Activated CD4-positive, alpha-beta T cell treated with anti-CD3 and anti-CD28 coated beads, Interleukin-2, amount 10 ng/mL, durations not matched to agents 24 days and 14 days (primary cell): Measurements from ENCODE around the gene TSPAN11. TPM values are rescaled to one million over a fixed set of nuclear protein-coding genes. Genes with fewer than 3 reads are reported as not detected.
"Not testable (repeated sequence)": the region's sequence is repeated elsewhere in the genome, so short reads cannot be mapped to it uniquely, and the experiment has no call there.

Source experiments
- DNase-seq: peaks from one replicate; pipeline ENCODE4 v3.0.0; 2022
- H3K27ac Mint-ChIP-seq: one replicate; pipeline ENCODE4 v1.8.0; 2022; ENCODE audit warnings: mild to moderate bottlenecking, mixed read lengths
- H3K27me3 Mint-ChIP-seq: one replicate; pipeline ENCODE4 v1.8.0; 2022; ENCODE audit warnings: mixed read lengths
- H3K36me3 Mint-ChIP-seq: one replicate; pipeline ENCODE4 v1.8.0; 2022; ENCODE audit warnings: low read depth, mild to moderate bottlenecking, mixed read lengths
- H3K4me1 Mint-ChIP-seq: one replicate; pipeline ENCODE4 v1.8.0; 2021; ENCODE audit warnings: mixed read lengths
- H3K4me3 Mint-ChIP-seq: one replicate; pipeline ENCODE4 v1.8.0; 2022; ENCODE audit warnings: mild to moderate bottlenecking, moderate library complexity, mixed read lengths
- H3K9me3 Mint-ChIP-seq: one replicate; pipeline ENCODE4 v1.8.0; 2021; ENCODE audit warnings: mixed read lengths
- intact Hi-C: fragments of 100-400 bp; cut with micrococcal nuclease; formaldehyde crosslinking; loops from one replicate; pipeline ENCODE4 v1.15.1; 2023
- total RNA-seq: library from RNA; stranded (reverse); gene quantifications from 2 replicates; pipeline ENCODE4 v1.2.3, GENCODE V29; 2022

The TSPAN11 gene
- total RNA-seq, 1 donor from 2014 or later = not detected

DNA sequence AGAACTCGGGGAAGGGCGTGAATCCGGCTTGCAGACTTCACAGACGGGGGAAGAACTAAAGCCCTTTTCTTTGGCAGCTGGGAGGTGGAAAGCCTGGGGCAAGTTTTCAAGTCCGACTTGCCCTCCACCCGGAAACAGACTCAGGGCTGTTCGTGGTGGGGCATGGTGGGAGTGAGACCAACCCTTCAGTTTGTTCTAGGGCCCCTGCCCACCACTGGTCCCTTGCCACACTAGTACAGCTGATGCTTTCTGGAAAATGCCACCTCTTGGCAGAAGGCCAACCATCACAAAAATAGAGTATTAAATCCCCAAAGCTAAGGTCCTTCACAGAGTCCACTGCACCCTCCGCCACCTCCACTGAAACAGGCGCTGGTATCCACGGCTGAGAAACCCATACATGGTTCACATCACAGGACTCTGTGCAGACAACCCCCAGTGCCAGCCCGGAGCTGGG lies 96.8 kb downstream of the TSPAN11 start:
- H3K4me1 Mint-ChIP-seq = no peaks in the 10 kb centered on the region
- no peak overlapping the region for H3K27ac Mint-ChIP-seq
- peaks cover 16% of the 10 kb centered on the region for H3K27me3 Mint-ChIP-seq
- no peak overlapping the region for H3K4me3 Mint-ChIP-seq
- no peaks in the 10 kb centered on the region for H3K36me3 Mint-ChIP-seq
- no peaks in the 10 kb centered on the region for H3K9me3 Mint-ChIP-seq
- DNase-seq = no peak
- intact Hi-C loops = no loop called here

GRCh38 chr12:31026202-31026601 lies 99.7 kb downstream of the TSPAN11 start:
- H3K9me3 Mint-ChIP-seq = no peaks in the 10 kb centered on the region

GRCh38 chr12:31027006-31027405 lies 100.5 kb downstream of the TSPAN11 start:
- H3K9me3 Mint-ChIP-seq, H3K36me3 Mint-ChIP-seq, H3K4me3 Mint-ChIP-seq, DNase-seq, H3K27ac Mint-ChIP-seq, intact Hi-C loops, H3K4me1 Mint-ChIP-seq: not testable (repeated sequence)
- peaks cover 16% of the 10 kb centered on the region for H3K27me3 Mint-ChIP-seq

More at GRCh38 chr12:31026202-31026601, 99.7 kb downstream of the TSPAN11 start:
- intact Hi-C loops = no loop called here
- no peak for DNase-seq
- Mint-ChIP-seq H3K27me3 (peaks cover 14% of the 10 kb centered on the region), H3K36me3 (no peaks in the 10 kb centered on the region), H3K4me3 (no peak overlapping the region), H3K27ac (no peak overlapping the region), H3K4me1 (no peaks in the 10 kb centered on the region)

- Mint-ChIP-seq H3K27me3 (peaks cover 11% of the 10 kb centered on the region), H3K36me3 (no peaks in the 10 kb centered on the region), H3K4me1 (no peaks in the 10 kb centered on the region), H3K27ac (no peak overlapping the region), H3K4me3 (no peak overlapping the region), H3K9me3 (no peaks in the 10 kb centered on the region)
- no peak for DNase-seq
- intact Hi-C loops = no loop called here
These were observed 102.9 kb downstream of the TSPAN11 start for GRCh38 chr12:31029468-31029867.

GRCh38 chr12:31029916-31030562 lies 103.5 kb downstream of the TSPAN11 start:
- Mint-ChIP-seq H3K4me1 (no peaks in the 10 kb centered on the region), H3K9me3 (no peaks in the 10 kb centered on the region), H3K36me3 (no peaks in the 10 kb centered on the region), H3K4me3 (no peak overlapping the region), H3K27ac (no peak overlapping the region), H3K27me3 (peaks cover 11% of the 10 kb centered on the region)
- intact Hi-C loops = no loop called here
- DNase-seq = no peak

GRCh38 chr12:31031951-31032335 lies 105.4 kb downstream of the TSPAN11 start:
- DNase-seq = no peak
- Mint-ChIP-seq H3K4me3 (no peak overlapping the region), H3K27me3 (peaks cover 5% of the 10 kb centered on the region), H3K27ac (no peak overlapping the region), H3K9me3 (no peaks in the 10 kb centered on the region), H3K4me1 (no peaks in the 10 kb centered on the region), H3K36me3 (no peaks in the 10 kb centered on the region)
- intact Hi-C loops = no loop called here

DNA sequence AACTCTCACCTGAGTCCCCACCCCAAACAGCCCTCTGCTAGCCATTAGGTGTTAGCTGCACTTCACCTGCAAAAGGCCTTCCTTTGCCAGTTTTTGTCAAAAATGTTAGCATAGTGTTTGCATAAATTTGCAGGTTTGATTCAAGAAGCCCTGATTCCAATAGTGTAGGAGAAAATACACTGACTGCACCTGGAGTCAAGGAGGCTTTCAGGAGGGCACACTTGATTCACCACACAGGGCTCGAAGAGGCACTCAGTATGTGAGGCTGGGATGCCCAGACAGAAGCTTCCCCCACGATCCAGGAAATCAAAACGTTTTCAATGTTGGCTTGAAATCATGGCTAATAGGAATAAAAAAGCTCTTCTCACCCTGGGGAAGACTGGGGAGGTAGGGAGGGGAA lies 106.6 kb downstream of the TSPAN11 start:
- Mint-ChIP-seq H3K4me3 (no peak overlapping the region), H3K36me3 (no peaks in the 10 kb centered on the region), H3K27me3 (peaks cover 4% of the 10 kb centered on the region), H3K27ac (no peak overlapping the region), H3K4me1 (no peaks in the 10 kb centered on the region), H3K9me3 (no peaks in the 10 kb centered on the region)
- DNase-seq = no peak
- intact Hi-C loops = no loop called here

DNA sequence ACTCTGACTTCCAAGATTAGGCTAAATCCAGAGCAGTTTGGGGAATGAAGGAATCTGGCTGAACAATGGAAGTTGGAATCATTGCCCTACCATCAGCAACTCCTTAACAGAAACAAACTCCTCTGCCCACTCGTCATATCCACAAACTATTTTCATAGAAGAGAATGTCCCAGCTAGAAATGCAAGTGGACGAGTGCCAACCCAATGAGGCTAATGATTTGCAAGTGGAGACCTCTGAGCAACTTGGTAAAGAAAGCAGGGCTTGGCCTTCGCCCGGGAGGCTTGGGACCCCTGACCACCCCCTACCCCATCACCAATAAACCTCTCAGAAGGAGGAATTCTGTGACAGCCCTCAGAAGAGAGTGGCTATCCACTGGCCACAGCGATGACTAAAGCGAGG lies 107.1 kb downstream of the TSPAN11 start:
- no peak for DNase-seq
- intact Hi-C loops = no loop called here
- Mint-ChIP-seq H3K4me3 (no peak overlapping the region), H3K27me3 (peaks cover 4% of the 10 kb centered on the region), H3K27ac (no peak overlapping the region), H3K4me1 (no peaks in the 10 kb centered on the region), H3K9me3 (no peaks in the 10 kb centered on the region), H3K36me3 (no peaks in the 10 kb centered on the region)

DNA sequence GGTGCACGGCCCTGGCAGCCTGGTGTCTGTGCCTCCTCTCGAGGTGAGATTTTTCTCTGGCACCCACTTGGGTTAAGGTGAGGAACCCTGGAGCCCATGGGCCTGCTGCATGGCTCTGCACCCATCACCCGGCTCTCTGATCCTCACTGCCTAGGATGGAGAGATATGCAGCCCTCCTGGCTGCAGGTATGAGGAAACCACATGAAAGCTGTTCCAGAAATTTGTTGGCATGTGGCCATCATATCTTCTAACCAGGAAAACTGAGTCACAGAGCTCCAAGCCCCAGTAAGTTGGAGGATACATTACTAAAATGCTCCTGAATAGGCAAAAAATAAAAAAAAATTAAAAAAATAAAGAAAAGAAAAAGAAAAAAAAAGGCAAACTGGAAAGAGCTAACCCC lies 107.8 kb downstream of the TSPAN11 start:
- no peaks in the 10 kb centered on the region for H3K4me1 Mint-ChIP-seq
- H3K9me3 Mint-ChIP-seq = no peaks in the 10 kb centered on the region
- H3K4me3 Mint-ChIP-seq = no peak overlapping the region
- H3K36me3 Mint-ChIP-seq = no peaks in the 10 kb centered on the region
- DNase-seq = no peak
- H3K27me3 Mint-ChIP-seq = peaks cover 4% of the 10 kb centered on the region
- intact Hi-C loops = no loop called here
- H3K27ac Mint-ChIP-seq = no peak overlapping the region

DNA sequence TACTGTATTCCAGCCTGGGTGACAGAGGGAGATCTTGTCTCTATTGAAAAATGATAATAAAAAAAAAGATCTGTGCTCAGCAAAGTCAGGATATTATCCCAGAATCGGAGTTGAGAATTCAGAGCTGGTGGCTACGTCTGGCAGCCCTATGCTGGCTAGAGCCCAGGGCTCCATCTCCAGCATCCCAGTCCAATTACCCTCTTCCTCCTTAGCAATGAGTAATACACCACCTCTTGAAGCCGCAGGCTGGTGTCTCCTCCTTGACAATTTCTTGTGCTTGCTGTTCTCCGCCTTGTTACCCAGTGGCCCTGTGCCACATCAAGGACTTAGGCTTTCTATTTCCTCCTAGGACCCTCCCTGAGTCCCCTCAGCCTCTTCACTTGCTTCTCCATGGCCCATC lies 108.7 kb downstream of the TSPAN11 start:
- no peaks in the 10 kb centered on the region for H3K9me3 Mint-ChIP-seq
- DNase-seq = no peak
- intact Hi-C loops = no loop called here
- no peaks in the 10 kb centered on the region for H3K36me3 Mint-ChIP-seq
- no peak overlapping the region for H3K27ac Mint-ChIP-seq
- no peak overlapping the region for H3K4me3 Mint-ChIP-seq
- H3K4me1 Mint-ChIP-seq = no peaks in the 10 kb centered on the region
- H3K27me3 Mint-ChIP-seq = peaks cover 6% of the 10 kb centered on the region

DNA sequence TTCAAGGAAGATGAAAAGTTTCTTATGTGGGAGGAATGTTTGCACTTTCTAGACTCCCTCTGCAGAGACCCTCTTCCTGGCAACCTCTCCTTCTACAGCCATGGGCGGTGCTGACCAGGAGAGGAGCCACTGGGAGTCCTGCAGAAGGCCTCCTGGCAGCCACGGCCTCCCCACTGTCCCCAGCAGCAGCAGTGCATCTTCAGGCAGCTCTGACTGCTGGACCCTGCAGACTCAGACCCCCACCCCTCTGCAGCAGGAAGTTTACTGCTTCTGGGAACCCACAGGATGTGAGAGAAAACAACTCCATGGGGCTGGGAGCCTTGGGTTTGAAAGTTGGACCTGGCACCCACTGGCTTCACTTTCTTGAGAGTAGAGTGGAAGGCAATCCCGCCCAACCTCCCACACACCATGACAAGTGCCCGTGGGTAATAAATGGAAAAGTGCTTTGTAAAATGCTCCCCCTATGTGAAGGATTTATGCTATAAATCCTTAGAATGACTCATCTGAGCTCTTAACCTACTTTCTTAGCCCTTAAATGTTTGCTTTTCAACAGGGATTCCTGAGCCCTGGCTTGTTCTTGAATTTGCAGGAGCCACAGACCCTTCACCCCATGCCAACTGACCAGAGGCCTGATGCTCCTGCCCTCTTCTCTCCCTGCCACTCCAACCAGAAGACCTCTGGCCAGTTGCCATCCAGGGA lies 109.6 kb downstream of the TSPAN11 start:
- Mint-ChIP-seq H3K4me1 (no peaks in the 10 kb centered on the region), H3K36me3 (no peaks in the 10 kb centered on the region)
- intact Hi-C loops = no loop called here

DNA sequence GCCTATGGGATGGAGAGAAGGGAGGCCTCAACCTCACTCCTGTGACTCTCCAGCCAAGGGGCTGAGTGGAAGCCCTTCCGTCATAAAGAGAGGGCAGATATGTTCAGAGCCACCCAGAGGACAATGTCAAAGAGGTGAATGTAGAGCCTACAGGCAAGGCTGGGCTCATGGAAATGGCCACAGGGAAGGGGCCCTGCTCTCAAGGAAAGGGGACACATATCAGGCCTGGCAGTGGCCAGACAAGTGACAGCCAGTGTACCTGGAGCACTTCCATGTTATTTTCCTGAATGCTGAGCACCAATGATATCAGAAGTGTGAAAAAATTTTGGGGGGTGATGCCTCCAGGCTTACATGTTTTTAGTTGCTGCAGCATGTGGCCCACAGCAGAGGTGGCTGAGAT lies 110.5 kb downstream of the TSPAN11 start:
- no peak for DNase-seq
- Mint-ChIP-seq H3K36me3 (no peaks in the 10 kb centered on the region), H3K9me3 (no peaks in the 10 kb centered on the region), H3K27ac (no peak overlapping the region), H3K27me3 (peaks cover 6% of the 10 kb centered on the region), H3K4me3 (no peak overlapping the region), H3K4me1 (no peaks in the 10 kb centered on the region)
- intact Hi-C loops = no loop called here

More for the DNA sequence above, 109.6 kb downstream of the TSPAN11 start:
- Mint-ChIP-seq H3K4me3 (no peak overlapping the region), H3K9me3 (no peaks in the 10 kb centered on the region), H3K27ac (no peak overlapping the region), H3K27me3 (peaks cover 8% of the 10 kb centered on the region)
- no peak for DNase-seq

DNA sequence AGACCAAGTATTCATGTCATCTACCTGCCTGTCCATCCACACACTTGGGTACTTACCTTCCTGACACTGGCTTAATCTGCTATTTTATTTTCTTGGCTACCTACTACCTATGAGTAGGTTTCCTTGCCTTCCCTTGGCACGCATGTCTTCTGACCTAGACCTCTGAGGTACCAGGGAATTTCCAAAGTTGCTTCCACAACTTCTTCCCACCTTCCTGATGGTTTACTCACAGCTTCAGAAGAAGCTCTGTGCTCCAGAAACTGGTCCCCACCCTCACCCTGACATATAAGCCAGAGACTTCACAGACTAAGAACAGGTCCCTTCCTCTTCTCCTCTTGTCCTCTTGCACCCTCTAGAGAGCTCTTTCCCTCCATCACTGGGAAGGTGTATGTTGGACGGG lies 111.4 kb downstream of the TSPAN11 start:
- H3K4me3 Mint-ChIP-seq = no peak overlapping the region
- DNase-seq = no peak

DNA sequence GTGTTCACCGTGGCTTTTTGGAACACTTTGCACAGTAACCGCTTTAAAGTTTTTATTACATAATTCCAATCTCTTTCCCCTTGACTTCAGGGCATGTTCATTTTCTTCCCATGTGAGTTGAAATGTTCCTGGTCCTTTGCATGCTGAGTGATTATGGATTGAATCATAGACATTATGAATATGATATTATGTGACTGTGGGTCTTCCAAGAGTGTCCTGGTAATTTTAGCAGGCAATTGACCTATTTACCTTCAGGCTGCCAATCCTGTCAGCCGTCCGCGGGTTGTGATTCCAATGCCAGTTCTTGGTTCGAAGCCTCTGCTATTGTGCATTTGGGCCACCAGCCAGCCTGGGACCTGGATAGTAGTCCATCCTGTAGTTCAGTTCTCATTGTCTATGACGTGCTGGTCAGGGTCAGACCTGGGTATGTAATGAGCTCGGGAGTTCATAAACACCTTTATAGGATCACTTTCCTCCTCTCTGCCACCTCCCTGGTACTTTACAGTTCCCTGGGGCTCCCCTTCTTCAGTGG lies 114.6 kb downstream of the TSPAN11 start:
- H3K4me3 Mint-ChIP-seq = no peak overlapping the region
- H3K27ac Mint-ChIP-seq = no peak overlapping the region
- H3K36me3 Mint-ChIP-seq = no peaks in the 10 kb centered on the region
- peaks cover 10% of the 10 kb centered on the region for H3K27me3 Mint-ChIP-seq
- H3K4me1 Mint-ChIP-seq = no peaks in the 10 kb centered on the region
- intact Hi-C loops = no loop called here
- DNase-seq = no peak
- no peaks in the 10 kb centered on the region for H3K9me3 Mint-ChIP-seq

More for the DNA sequence above, 111.4 kb downstream of the TSPAN11 start:
- intact Hi-C loops = no loop called here
- Mint-ChIP-seq H3K4me1 (no peaks in the 10 kb centered on the region), H3K27ac (no peak overlapping the region), H3K9me3 (no peaks in the 10 kb centered on the region), H3K27me3 (peaks cover 6% of the 10 kb centered on the region), H3K36me3 (no peaks in the 10 kb centered on the region)
